PC-9 (cell line): ENCODE measurements around the gene DCHS1. TPM values are rescaled to one million over a fixed set of nuclear protein-coding genes. Genes with fewer than 3 reads are reported as not detected.

Experiments
- BruUV-seq: library from RNA; stranded (reverse); fragments of 400-500 nt; replicated peaks from 2 replicates; lab custom pipeline; 2021; lab: Mats Ljungman, UMichigan
- CTCF ChIA-PET: fragments of 300-600 bp; sonication (Branson Sonifier 250); formaldehyde crosslinking; loops from one replicate; lab custom pipeline; 2022; ENCODE audit warnings: antibody characterized with exemption; lab: Charles Lee
- POLR2A ChIA-PET: fragments of 300-600 bp; sonication (Branson Sonifier 250); formaldehyde crosslinking; loops from one replicate; lab custom pipeline; 2022; ENCODE audit warnings: antibody characterized with exemption; ENCODE audit not compliant: unreplicated experiment; lab: Charles Lee
- DNase-seq, 2 experiments: peaks; one replicate each; pipeline versions ENCODE4 v3.0.0 to v3.0.0-alpha.2; 2015 to 2022; ENCODE audit warnings: mixed read lengths in 1 of 2
- H2AFZ ChIP-seq: fragments of 200-600 bp; sonication (generic); 2 replicates; pipeline ENCODE4 v1.8.1; 2017; ENCODE audit warnings: antibody characterized with exemption
- H3F3A ChIP-seq: fragments of 200-600 bp; sonication (generic); 2 replicates; pipeline ENCODE4 v1.8.1; 2017; ENCODE audit warnings: antibody characterized with exemption, mild to moderate bottlenecking, low read depth; ENCODE audit not compliant: insufficient read depth
- H3K27ac ChIP-seq: fragments of 200-600 bp; sonication (generic); 2 replicates; pipeline ENCODE4 v1.6.1; 2016; ENCODE audit warnings: mixed run types
- H3K27me3 ChIP-seq: fragments of 200-600 bp; sonication (generic); 2 replicates; pipeline ENCODE4 v1.6.1; 2016; ENCODE audit warnings: low read depth, mixed run types; ENCODE audit not compliant: insufficient read depth
- H3K36me3 ChIP-seq: fragments of 200-600 bp; sonication (generic); 2 replicates; pipeline ENCODE4 v1.6.1; 2016; ENCODE audit warnings: low read depth, mixed run types
- H3K4me1 ChIP-seq: fragments of 200-600 bp; sonication (generic); replicated peaks from 2 replicates; pipeline ENCODE4 v1.6.1; 2016; ENCODE audit warnings: mixed run types; ENCODE audit not compliant: insufficient read depth
- H3K4me2 ChIP-seq: fragments of 200-600 bp; sonication (generic); 2 replicates; pipeline ENCODE4 v1.6.1; 2017; ENCODE audit warnings: mixed run types
- H3K4me3 ChIP-seq: fragments of 200-600 bp; sonication (generic); 2 replicates; pipeline ENCODE4 v1.6.1; 2016; ENCODE audit warnings: mixed run types
- H3K79me2 ChIP-seq: fragments of 200-600 bp; sonication (generic); 2 replicates; pipeline ENCODE4 v1.6.1; 2017; ENCODE audit warnings: low read depth, mixed run types
- H3K9me2 ChIP-seq: fragments of 200-600 bp; sonication (generic); 2 replicates; pipeline ENCODE4 v1.8.1; 2017; ENCODE audit warnings: mild to moderate bottlenecking; ENCODE audit not compliant: insufficient read depth
- H3K9me3 ChIP-seq: fragments of 200-600 bp; sonication (generic); 2 replicates; pipeline ENCODE4 v1.8.1; 2016; ENCODE audit warnings: low read depth; ENCODE audit not compliant: insufficient read depth
- H4K20me1 ChIP-seq: fragments of 200-600 bp; sonication (generic); 2 replicates; pipeline ENCODE4 v1.8.1; 2017; ENCODE audit not compliant: insufficient read depth
- EZH2 ChIP-seq: fragments of 200-600 bp; sonication (generic); IDR thresholded peaks from 2 replicates; pipeline ENCODE4 v1.8.0; 2017; ENCODE audit warnings: antibody characterized with exemption, low read depth
- intact Hi-C: fragments of 100-400 bp; cut with micrococcal nuclease; formaldehyde crosslinking; loops from one replicate; pipeline ENCODE4 v1.10.0; 2022; ENCODE audit not compliant: unreplicated experiment
- total RNA-seq: library from RNA; stranded (reverse); gene quantifications from 2 replicates; pipeline ENCODE4 v1.2.3, GENCODE V29; 2021
- TF ChIP-seq, protein P1 (sequence below): fragments of 200-600 bp; sonication (generic); conservative IDR thresholded peaks from 2 replicates; pipeline ENCODE4 v1.6.1; 2017; ENCODE audit warnings: mixed run types, antibody characterized with exemption, mild to moderate bottlenecking, moderate library complexity

The DCHS1 gene
- total RNA-seq, 1 experiment from 2014 or later: 0.22 TPM

DNA sequence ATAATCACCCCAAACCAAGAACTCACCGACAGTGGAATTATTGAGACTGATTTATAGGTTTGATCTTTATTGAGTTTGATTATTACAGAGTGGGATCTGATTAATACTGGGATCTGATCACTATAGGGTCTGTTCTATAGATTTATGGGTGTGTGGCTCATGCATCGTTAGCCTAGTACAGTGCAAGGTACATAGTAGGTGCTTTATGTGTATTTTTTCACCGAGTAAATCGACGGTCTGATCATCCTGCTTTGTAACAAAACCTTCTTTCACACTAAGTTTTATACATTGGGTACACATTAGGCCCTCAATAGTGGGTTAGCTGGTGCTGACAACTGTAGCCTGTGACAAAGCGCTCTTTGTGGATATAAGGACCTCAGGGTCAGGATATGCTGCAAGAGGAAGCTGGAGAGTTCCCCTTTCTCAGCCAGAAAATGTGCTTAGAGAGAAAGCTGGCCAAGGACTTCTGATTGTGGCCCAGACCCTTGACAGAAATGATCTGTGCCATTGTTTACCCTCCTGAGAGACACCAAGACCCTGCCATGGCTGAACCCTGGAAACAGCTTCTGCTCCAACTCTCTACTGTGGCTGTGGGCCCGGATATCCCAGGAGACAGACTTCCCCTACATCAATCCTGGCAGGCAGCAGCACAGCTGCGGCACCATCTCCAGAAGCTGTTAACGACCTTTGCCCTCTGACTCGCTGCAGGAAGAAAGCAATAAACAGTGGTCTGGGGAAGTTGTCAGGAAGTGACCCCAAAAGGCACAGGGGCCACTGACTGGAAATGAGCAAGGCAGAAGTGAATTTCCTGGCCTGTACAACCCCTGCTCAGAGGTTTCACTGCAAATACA is 20.3 kb downstream of the DCHS1 start:
- Histone ChIP-seq H3K9me2 (no peaks in the 10 kb centered on the region), H3K79me2 (no peaks in the 10 kb centered on the region), H4K20me1 (no peaks in the 10 kb centered on the region), H3K36me3 (no peaks in the 10 kb centered on the region), H3K27ac (no peak overlapping the region), H3K4me3 (no peak overlapping the region), H3K9me3 (no peaks in the 10 kb centered on the region), H3K4me1 (no peaks in the 10 kb centered on the region; the same call in 1 of the 2 replicates), H3F3A (no peaks in the 10 kb centered on the region), H3K4me2 (no peak overlapping the region), H2AFZ (no peak overlapping the region), H3K27me3 (no peaks in the 10 kb centered on the region)
- ChIA-PET POLR2A (no interaction called here), CTCF (no interaction called here)
- intact Hi-C loops: no loop called here
- no peak for DNase-seq
- TF ChIP-seq EZH2: no peak
- TF ChIP-seq, protein P1, sequence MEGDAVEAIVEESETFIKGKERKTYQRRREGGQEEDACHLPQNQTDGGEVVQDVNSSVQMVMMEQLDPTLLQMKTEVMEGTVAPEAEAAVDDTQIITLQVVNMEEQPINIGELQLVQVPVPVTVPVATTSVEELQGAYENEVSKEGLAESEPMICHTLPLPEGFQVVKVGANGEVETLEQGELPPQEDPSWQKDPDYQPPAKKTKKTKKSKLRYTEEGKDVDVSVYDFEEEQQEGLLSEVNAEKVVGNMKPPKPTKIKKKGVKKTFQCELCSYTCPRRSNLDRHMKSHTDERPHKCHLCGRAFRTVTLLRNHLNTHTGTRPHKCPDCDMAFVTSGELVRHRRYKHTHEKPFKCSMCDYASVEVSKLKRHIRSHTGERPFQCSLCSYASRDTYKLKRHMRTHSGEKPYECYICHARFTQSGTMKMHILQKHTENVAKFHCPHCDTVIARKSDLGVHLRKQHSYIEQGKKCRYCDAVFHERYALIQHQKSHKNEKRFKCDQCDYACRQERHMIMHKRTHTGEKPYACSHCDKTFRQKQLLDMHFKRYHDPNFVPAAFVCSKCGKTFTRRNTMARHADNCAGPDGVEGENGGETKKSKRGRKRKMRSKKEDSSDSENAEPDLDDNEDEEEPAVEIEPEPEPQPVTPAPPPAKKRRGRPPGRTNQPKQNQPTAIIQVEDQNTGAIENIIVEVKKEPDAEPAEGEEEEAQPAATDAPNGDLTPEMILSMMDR: no peak
- BruUV-seq: no TSS peak

DNA sequence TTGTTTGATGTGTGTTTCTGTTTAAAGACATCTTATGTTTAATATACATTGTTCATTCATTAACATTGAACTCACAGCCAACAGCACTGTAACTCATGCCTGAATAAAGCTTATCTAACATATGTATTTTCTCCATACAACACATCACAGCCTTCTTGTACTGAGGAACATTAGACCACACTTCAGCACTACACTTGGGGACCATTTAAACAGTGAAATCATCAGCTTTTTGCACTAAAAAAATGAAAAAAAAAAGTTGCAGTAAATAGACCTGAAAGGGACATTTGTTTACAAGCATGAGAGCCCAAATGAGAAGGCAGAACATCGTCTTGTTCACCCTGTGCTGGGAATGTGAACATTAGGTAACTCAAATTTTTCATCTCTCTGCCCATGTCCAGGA is 21.1 kb downstream of the DCHS1 start:
- CTCF ChIA-PET: no interaction called here
- Histone ChIP-seq H3K4me2 (no peak overlapping the region), H3K79me2 (no peaks in the 10 kb centered on the region), H3F3A (no peaks in the 10 kb centered on the region), H3K9me3 (no peaks in the 10 kb centered on the region), H3K9me2 (no peaks in the 10 kb centered on the region), H3K27ac (no peak overlapping the region), H4K20me1 (no peaks in the 10 kb centered on the region), H3K36me3 (no peaks in the 10 kb centered on the region), H3K4me1 (no peaks in the 10 kb centered on the region; the same call in 1 of the 2 replicates), H3K27me3 (no peaks in the 10 kb centered on the region), H2AFZ (no peak overlapping the region), H3K4me3 (no peak overlapping the region)
- DNase-seq: no peak
- BruUV-seq: no TSS peak
- POLR2A ChIA-PET: no interaction called here
- TF ChIP-seq, protein P1: no peak
- TF ChIP-seq EZH2: no peak
- intact Hi-C loops: no loop called here

DNA sequence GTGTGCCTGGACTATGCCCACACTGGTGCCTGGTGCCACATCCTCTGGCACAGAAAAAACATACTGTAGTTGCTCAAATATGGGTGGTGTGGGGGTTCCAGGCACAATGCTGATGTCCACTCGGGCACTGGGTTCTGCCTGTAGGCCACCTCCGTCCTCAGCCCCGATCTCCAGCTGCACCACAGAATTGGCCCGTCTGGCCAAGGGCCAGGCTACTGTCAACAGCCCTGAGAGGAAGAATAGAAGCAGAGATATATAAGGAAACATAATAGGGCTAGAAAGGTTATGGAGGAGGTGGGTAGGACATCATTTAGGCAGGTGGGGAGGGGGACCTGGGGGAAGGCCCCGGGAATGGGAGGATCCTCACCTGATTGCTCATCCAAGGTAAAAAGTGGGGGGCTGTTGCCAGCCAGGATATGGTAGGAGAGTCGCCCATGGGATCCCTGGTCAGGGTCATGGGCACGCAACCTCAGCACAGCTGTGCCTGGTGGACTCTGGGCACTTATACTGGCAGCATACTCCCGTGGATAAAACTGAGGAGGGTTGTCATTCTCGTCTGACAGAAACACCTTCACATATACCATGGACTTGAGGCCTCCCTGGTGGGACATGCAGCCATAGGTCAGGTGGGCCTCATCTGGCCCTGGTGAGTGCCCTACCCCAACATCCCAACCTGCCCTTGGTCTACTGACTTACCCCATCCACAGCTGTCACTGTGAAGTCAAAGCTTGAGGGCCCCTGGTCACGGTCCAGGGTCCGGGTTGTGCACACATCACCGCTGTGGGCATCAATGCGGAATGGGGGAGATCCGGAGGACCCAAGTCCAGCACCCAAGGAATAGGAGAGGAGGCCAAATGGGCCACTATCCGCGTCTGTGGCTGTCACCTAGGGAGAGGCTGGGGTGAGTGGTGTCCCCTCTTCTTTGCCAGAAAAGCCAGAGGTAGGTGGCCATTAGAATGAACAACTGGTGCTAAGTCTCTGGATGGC is 21.9 kb downstream of the DCHS1 start:
- no peaks in the 10 kb centered on the region for H3K36me3 ChIP-seq
- H4K20me1 ChIP-seq: no peaks in the 10 kb centered on the region
- TF ChIP-seq, protein P1: no peak
- no peak for TF ChIP-seq EZH2
- H3K4me3 ChIP-seq: no peak overlapping the region
- H3K4me1 ChIP-seq: no peaks in the 10 kb centered on the region; the same call in 1 of the 2 replicates
- BruUV-seq: no TSS peak
- no peaks in the 10 kb centered on the region for H3K9me2 ChIP-seq
- no peak overlapping the region for H3K27ac ChIP-seq
- DNase-seq: no peak
- no peaks in the 10 kb centered on the region for H3K27me3 ChIP-seq
- H2AFZ ChIP-seq: no peak overlapping the region
- ChIA-PET CTCF (no interaction called here), POLR2A (no interaction called here)
- no peaks in the 10 kb centered on the region for H3F3A ChIP-seq
- intact Hi-C loops: no loop called here
- no peaks in the 10 kb centered on the region for H3K79me2 ChIP-seq
- no peaks in the 10 kb centered on the region for H3K9me3 ChIP-seq
- no peak overlapping the region for H3K4me2 ChIP-seq
